HuH-7 (cell line): Measurements from ENCODE around the gene TSHZ1.
"Not testable (repeated sequence)": the region's sequence is repeated elsewhere in the genome, so short reads cannot be mapped to it uniquely, and the experiment has no call there.

ENCODE experiments used
- DNase-seq: peaks from one replicate; pipeline ENCODE4 v3.0.0; 2011; ENCODE audit warnings: low spot score

Gene TSHZ1

GRCh38 chr18:75183973-75184493, 26.6 kb upstream of the TSHZ1 start:
- DNase-seq: no peak

GRCh38 chr18:75185460-75185859, 25.1 kb upstream of the TSHZ1 start:
- no peak for DNase-seq

GRCh38 chr18:75187702-75188101, 22.9 kb upstream of the TSHZ1 start:
- DNase-seq: not testable (repeated sequence)

DNA sequence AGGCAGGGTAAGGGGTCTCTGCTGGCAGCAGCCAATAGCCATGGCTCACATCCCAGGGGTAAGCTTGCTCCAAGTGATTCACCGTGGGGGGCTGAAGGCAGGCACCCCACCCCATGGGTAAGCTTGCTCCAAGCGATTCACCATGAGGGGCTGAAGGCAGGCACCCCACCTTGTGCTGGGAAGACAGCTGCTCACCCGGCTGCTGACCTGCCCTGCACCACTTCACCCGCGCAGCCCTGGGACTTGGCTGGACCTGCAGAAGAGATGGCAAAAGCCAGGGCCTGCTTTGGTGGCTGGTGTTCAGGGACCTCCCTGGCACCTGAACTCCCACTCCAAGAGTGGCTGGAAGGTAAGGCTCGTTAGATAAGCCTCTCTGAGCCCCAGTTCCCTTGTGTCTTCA, 20.9 kb upstream of the TSHZ1 start:
- DNase-seq: no peak

GRCh38 chr18:75192899-75193298, 17.7 kb upstream of the TSHZ1 start:
- no peak for DNase-seq

GRCh38 chr18:75198036-75198435, 12.6 kb upstream of the TSHZ1 start:
- DNase-seq: no peak

DNA sequence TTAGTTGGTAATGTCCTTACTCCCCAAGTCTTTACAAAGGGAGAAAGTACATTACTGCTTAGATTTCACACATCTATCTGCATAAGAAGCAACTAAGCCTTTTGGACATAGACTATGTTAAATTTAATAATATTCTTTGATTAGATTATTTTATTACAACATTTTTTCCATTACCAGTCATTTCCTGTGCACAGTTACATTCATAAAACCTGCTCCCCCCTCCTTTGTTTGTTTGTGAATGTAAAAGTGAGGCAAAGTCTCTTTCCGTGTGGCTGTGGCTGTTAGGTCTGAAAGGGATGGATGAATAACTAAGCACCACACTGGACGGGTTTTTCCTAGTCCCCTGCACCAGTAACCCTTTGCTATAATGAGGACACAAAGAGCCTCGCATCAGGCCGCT, 11.3 kb upstream of the TSHZ1 start:
- DNase-seq: no peak

GRCh38 chr18:75200071-75200470, 10.5 kb upstream of the TSHZ1 start:
- DNase-seq: no peak

- DNase-seq: no peak
Measured at GRCh38 chr18:75200605-75201280, 9.9 kb upstream of the TSHZ1 start.

- no peak for DNase-seq
Measured at GRCh38 chr18:75201282-75202270, 9.0 kb upstream of the TSHZ1 start.

GRCh38 chr18:75202696-75203365, 7.8 kb upstream of the TSHZ1 start:
- DNase-seq: no peak

DNA sequence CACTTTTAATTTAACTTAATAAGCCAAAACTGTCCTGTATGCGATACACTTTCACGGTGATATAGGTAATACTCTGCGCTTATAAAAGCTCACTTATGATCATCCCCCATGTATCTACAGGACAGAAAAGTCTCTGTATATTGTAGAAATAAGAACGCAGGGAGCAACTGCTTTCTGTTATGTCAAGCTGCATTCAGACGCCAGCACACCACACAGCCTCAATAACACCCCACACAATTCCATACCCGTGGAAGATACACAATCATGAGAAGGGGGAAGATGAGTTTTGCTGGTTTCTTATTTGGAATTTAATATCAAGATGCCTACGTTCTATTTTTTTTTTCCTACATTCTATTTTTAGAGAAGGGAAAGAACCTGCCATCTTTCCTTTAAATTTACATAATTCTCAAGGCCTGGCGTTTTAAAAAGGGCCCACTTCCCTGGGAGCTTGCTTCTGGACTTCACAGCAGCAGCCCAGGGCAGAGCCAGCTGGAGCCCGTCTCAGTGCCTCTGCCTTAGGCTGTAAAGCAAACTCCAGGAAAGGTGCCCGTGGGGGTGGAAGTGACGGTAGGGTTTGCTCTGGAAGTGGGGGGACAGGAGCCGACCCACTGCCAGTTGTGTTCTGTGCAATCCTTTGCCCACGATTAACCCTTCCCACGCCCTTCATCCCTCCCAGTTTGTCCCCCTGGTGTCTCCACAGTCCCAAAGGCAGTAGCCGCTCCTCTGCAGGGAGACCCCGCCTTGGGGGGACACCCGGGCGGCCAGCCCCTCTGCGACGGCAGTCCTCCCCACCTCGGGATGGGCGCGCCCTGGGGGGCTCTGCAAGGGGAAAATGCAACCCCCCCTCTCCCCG, 7.0 kb upstream of the TSHZ1 start:
- DNase-seq: no peak

GRCh38 chr18:75204269-75204731, 6.3 kb upstream of the TSHZ1 start:
- no peak for DNase-seq

- DNase-seq: no peak
Measured at GRCh38 chr18:75204732-75205513, 5.7 kb upstream of the TSHZ1 start.

GRCh38 chr18:75205514-75206132, 5.0 kb upstream of the TSHZ1 start:
- DNase-seq: no peak

DNA sequence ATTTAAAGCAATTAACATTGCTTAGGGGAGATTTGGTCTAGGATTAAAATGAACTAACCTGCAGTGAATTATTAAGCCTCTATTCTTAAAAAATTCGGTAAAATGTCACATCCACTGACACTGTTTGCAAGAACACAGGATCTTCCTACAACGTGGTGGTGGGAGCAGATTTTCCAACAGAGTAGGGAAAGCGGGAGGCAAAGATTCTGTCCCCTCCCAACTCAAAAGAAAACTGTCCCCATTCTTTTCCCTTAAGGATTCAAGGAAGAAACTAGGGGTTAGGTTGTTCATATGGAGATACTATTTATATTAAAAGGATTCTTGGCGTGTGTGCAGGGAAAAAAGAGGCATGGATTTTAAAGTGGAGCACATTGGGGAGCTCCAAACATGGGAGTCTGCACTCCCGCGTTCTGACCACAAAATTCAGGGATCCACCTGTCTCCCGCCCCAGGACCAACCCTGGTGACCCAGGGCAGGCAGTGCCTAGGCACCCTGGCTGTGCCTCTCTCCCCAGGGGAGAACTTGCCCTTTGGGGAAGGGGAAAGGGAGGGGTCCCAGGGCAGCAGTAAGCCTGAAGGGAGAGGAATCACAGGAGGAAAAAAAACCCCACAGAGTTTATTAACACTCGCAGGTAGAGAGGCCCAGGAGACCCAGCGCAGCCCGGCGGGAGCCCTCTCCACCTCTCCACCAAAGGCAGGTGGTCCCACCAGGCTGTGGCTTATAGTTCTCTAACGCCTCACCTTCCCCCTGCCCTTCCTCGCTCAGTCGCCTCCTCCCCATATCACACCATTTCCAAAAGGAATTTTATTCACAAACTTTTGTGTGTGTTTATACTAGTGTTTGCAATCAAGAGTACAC, 3.9 kb upstream of the TSHZ1 start:
- DNase-seq: no peak

DNA sequence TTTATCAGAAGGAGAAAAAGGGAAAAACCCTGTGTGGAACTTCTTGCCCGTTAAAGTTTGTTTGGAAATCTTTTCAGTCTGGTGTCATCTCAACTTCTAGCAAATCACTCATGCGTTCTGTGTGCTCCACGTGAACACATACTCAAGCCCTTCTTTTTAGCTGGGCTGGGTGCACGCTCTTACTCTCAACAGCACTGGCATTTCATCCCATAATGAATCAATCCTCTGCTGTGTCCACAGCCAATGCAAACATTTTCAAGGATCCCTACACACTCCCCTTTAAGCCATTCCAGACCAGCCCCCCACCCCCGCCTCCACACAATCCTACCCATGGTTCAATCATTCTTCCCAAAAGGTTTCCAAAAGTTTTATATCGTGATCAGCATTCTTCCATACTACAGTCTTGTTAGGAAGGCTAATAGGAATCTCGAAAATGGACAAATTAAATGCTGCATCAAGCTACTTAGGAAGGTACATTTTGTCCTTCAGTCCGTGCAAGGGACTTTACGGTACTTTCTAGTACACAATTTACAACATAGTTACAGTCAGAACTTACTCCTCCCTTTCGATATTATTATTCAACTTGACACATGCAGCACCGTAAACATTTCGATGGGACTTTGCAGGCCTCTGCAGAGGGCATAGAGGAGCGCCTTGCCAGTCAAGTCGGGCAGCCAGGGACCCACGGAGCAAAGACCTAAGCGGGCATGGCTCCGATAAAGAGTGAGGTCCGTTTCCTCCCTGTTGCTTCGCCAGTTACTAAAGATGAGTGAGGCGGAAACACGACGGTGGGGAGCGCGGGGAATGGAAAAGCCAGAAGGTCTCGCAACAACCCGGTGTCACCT, 3.1 kb upstream of the TSHZ1 start:
- DNase-seq: peak; percentile 29

DNA sequence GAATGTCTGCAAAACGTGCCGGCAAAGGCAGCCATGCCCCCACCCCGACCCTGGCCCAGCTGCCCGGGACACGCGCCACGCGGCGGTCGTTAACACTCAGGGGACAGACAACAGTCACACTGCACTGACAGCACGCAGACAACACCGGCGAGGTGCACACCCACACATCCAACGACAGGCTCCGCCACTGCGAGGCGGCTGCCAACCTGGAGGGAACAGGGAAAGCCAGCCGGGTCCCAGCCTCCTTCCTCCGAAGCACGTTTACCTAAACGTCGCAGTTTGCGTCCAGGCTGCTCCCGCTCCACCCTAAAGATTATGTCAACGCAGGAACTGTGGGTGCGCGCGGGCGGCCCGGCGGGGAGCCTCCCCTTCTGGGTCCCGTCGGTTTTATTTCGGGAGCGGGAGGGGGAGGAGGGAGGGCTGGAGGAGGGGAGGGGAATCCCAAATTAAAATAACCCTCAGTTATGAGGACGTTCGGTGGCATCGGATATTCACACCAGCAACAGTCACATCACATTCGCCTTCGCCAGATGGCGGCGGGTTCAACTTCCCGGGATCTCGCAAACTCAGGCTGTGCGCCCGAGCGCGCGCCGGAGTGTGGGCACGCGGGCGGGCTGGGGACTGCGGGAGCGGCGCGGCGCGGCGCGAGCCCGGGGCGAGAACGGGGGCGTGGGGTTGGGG, 2.3 kb upstream of the TSHZ1 start:
- DNase-seq: peak; percentile 37
